B cell (primary cell): Measurements from ENCODE around the gene TLNRD1. TPM values are rescaled to one million over a fixed set of nuclear protein-coding genes. Genes with fewer than 3 reads are reported as not detected.

Source experiments
- ATAC-seq: fragments of 200-7000 bp; cut with Tn5 transposase; one replicate; pipeline ENCODE4 v1.10.0; 2021; ENCODE audit warnings: low read depth, mild to moderate bottlenecking, moderate number of reproducible peaks, moderate library complexity
- CTCF ChIA-PET: fragments of 350-600 bp; sonication (Branson Sonifier 250); formaldehyde crosslinking; loops from one replicate; lab custom pipeline; 2021; ENCODE audit warnings: antibody characterized with exemption, inconsistent platforms; lab: Charles Lee
- POLR2A ChIA-PET: fragments of 350-600 bp; sonication (Branson Sonifier 250); formaldehyde crosslinking; loops from one replicate; lab custom pipeline; 2021; ENCODE audit warnings: antibody characterized with exemption; lab: Charles Lee
- DNase-seq: peaks from one replicate; pipeline ENCODE4 v3.0.0; 2013
- H2AFZ ChIP-seq: 2 replicates; pipeline ENCODE4 v1.6.1; 2012; ENCODE audit warnings: mild to moderate bottlenecking, low read depth, low read length; ENCODE audit not compliant: insufficient read depth, poor library complexity, severe bottlenecking
- H3K27ac ChIP-seq, 2 donors: 1 replicate in 1 of 2; 2 replicates in 1 of 2; pipeline ENCODE4 v1.5.1; 2012 to 2013; ENCODE audit warnings: low read length in 2 of 2, mild to moderate bottlenecking in 2 of 2, moderate library complexity in 1 of 2
- H3K27me3 ChIP-seq, 4 experiments: fragments of 200-600 bp in 1 of 4; sonication (generic) in 1 of 4; replicated peaks in 1 of 4; 1 replicate in 2 of 4; 2 replicates in 2 of 4; pipeline versions ENCODE4 v1.6.1 to v1.7.0; 2013 to 2016; ENCODE audit warnings: low read length in 3 of 4, mild to moderate bottlenecking in 2 of 4, mixed read lengths in 1 of 4, moderate library complexity in 1 of 4; ENCODE audit not compliant: insufficient read depth in 4 of 4, control insufficient read depth in 3 of 4; ENCODE audit errors: control extremely low read depth in 1 of 4
- H3K36me3 ChIP-seq, 2 experiments: replicated peaks in 1 of 2; 1 replicate in 1 of 2; 2 replicates in 1 of 2; pipeline versions ENCODE4 v1.6.1 to v1.7.1; 2013; ENCODE audit warnings: low read length in 1 of 2; ENCODE audit not compliant: insufficient read depth in 2 of 2, control insufficient read depth in 1 of 2; ENCODE audit errors: control extremely low read depth in 1 of 2, extremely low read depth in 1 of 2
- H3K4me1 ChIP-seq, 2 donors: fragments of 200-600 bp in 1 of 2; sonication (generic) in 1 of 2; 1 replicate in 1 of 2; 2 replicates in 1 of 2; pipeline versions ENCODE4 v1.5.1 to v1.6.1; 2013 to 2017; ENCODE audit warnings: low read length in 2 of 2; ENCODE audit not compliant: control insufficient read depth in 2 of 2, insufficient read depth in 2 of 2
- H3K4me2 ChIP-seq: replicated peaks from 2 replicates; pipeline ENCODE3; 2012; ENCODE audit warnings: mild to moderate bottlenecking, low read depth, low read length; ENCODE audit not compliant: poor library complexity, severe bottlenecking
- H3K4me3 ChIP-seq, 5 experiments: fragments of 200-600 bp in 1 of 5; sonication (generic) in 1 of 5; 1 replicate in 3 of 5; 2 replicates in 2 of 5; pipeline versions ENCODE4 v1.5.1 to v1.7.0; 2011 to 2016; ENCODE audit warnings: low read length in 4 of 5, mild to moderate bottlenecking in 4 of 5, low read depth in 2 of 5, control low read depth in 1 of 5, moderate library complexity in 1 of 5; ENCODE audit not compliant: insufficient read depth in 1 of 5; ENCODE audit errors: control extremely low read depth in 1 of 5, extremely low read depth in 1 of 5
- H3K79me2 ChIP-seq: fragments of 200-600 bp; sonication (generic); one replicate; pipeline ENCODE4 v1.6.0; 2016; ENCODE audit warnings: low read length; ENCODE audit not compliant: control insufficient read depth, insufficient read depth
- H3K9ac ChIP-seq: fragments of 200-600 bp; sonication (generic); 2 replicates; pipeline ENCODE4 v1.6.1; 2017; ENCODE audit warnings: mild to moderate bottlenecking, low read length, moderate library complexity
- H3K9me3 ChIP-seq, 3 donors: one replicate each; pipeline versions ENCODE4 v1.6.1 to v1.7.1; 2013; ENCODE audit warnings: low read length in 2 of 3; ENCODE audit not compliant: control insufficient read depth in 2 of 3, insufficient read depth in 1 of 3; ENCODE audit errors: control extremely low read depth in 1 of 3
- H4K20me1 ChIP-seq: 2 replicates; pipeline ENCODE4 v1.6.0; 2012; ENCODE audit warnings: mild to moderate bottlenecking, low read length; ENCODE audit not compliant: insufficient read depth, control insufficient read depth, poor library complexity, severe bottlenecking
- H3K27ac Mint-ChIP-seq: one replicate; pipeline ENCODE4 v1.8.0; 2021; ENCODE audit warnings: mixed read lengths
- H3K27me3 Mint-ChIP-seq: one replicate; pipeline ENCODE4 v1.8.0; 2021; ENCODE audit warnings: mixed read lengths
- H3K4me1 Mint-ChIP-seq: one replicate; pipeline ENCODE4 v1.8.0; 2021; ENCODE audit warnings: mixed read lengths
- H3K4me3 Mint-ChIP-seq: one replicate; pipeline ENCODE4 v1.8.0; 2021; ENCODE audit warnings: mixed read lengths
- H3K9me3 Mint-ChIP-seq: one replicate; pipeline ENCODE4 v1.8.0; 2022; ENCODE audit warnings: mixed read lengths; ENCODE audit not compliant: insufficient read depth
- EZH2 ChIP-seq: IDR thresholded peaks from 2 replicates; pipeline ENCODE4 v1.6.1; 2012; ENCODE audit warnings: borderline replicate concordance, low read depth, mild to moderate bottlenecking, moderate library complexity, low read length; ENCODE audit not compliant: insufficient read depth, poor library complexity, severe bottlenecking
- WGBS: methylation state at CpG from one replicate; pipeline ENCODE4 v1.1.5; 2013; ENCODE audit warnings: missing lambda C conversion rate; ENCODE audit not compliant: insufficient coverage; 5-methylcytosine and 5-hydroxymethylcytosine counted together
- intact Hi-C: fragments of 100-400 bp; cut with micrococcal nuclease; formaldehyde crosslinking; loops from one replicate; pipeline ENCODE4 v1.10.0; 2022
- polyA plus RNA-seq: library from polyadenylated mRNA; depleted of rRNA; stranded (reverse); fragments of >200 nt; gene quantifications from 2 replicates; pipeline ENCODE4 v1.2.3, GENCODE V29; 2012
- total RNA-seq, 2 donors: library from RNA; stranded (reverse); fragments of 120-200 nt in 1 of 2; gene quantifications; 1 replicate in 1 of 2; 2 replicates in 1 of 2; pipeline versions ENCODE4 v1.2.3 to v1.2.4, GENCODE V29; 2013 to 2022
- TF ChIP-seq, protein P1 (sequence below): fragments of 200-600 bp; IDR thresholded peaks from one replicate; pipeline ENCODE4 v1.8.0; 2022; ENCODE audit warnings: antibody characterized with exemption, mild to moderate bottlenecking

Gene TLNRD1
- total and polyA plus RNA-seq, 2 donors (not counting 1 experiment from before 2014, with no cell fraction given): 11.4 to 26.7 TPM

DNA sequence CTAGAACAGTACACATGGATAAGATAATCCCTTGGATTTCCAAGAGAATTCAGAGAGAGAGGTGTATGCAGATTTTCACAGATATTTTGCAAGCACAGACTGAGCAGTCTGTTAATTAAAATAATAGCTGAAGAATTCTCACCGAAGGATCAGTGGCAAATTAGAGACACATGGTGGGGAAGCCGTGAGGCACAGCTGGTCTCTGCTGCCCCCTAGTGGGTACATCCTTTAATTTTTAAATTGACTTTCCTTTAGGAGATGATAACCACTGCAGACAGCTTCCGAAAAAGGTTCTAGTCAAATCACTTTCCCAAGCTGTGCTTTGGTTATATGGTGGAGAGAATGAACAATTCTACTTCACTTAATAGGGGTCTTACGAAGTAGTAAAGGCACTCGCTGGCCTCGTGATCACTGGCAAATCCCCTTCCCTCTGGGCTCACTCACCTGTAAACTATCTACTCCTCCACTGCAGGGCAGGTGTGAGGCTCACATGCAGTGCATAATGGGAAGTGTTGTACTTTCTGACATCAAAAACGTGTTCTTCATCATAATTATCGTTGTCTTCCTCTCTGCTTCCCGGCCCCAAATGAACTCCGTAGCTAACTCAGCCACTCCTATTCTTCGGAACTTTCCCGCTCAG, 30.6 kb upstream of the TLNRD1 start:
- H3K4me3 ChIP-seq: no peak overlapping the region
- H3K9ac ChIP-seq: no peak overlapping the region
- intact Hi-C loops: loop anchor here (1.0 to 5.0 kb wide), 2 partner anchors 31 to 193 kb away; partner anchors contain the start of gene CEMIP
- H3K4me3 Mint-ChIP-seq: no peak overlapping the region
- H3K4me2 ChIP-seq: no peak overlapping the region
- peaks cover 24% of the 10 kb centered on the region for H4K20me1 ChIP-seq
- H2AFZ ChIP-seq: no peak overlapping the region
- no peak for TF ChIP-seq EZH2
- TF ChIP-seq, protein P1, sequence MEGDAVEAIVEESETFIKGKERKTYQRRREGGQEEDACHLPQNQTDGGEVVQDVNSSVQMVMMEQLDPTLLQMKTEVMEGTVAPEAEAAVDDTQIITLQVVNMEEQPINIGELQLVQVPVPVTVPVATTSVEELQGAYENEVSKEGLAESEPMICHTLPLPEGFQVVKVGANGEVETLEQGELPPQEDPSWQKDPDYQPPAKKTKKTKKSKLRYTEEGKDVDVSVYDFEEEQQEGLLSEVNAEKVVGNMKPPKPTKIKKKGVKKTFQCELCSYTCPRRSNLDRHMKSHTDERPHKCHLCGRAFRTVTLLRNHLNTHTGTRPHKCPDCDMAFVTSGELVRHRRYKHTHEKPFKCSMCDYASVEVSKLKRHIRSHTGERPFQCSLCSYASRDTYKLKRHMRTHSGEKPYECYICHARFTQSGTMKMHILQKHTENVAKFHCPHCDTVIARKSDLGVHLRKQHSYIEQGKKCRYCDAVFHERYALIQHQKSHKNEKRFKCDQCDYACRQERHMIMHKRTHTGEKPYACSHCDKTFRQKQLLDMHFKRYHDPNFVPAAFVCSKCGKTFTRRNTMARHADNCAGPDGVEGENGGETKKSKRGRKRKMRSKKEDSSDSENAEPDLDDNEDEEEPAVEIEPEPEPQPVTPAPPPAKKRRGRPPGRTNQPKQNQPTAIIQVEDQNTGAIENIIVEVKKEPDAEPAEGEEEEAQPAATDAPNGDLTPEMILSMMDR: peak; percentile 95
- no peaks in the 10 kb centered on the region for H3K27me3 ChIP-seq
- peaks cover 26% of the 10 kb centered on the region for H3K79me2 ChIP-seq
- peak overlapping the region; percentile 26 for H3K27ac Mint-ChIP-seq
- ATAC-seq (no peak), DNase-seq (peak; percentile 75)
- no peaks in the 10 kb centered on the region for H3K4me1 ChIP-seq
- no peaks in the 10 kb centered on the region for H3K9me3 ChIP-seq
- H3K27me3 Mint-ChIP-seq: no peaks in the 10 kb centered on the region
- peaks cover 0 to 20% of the 10 kb centered on the region in 2 experiments for H3K36me3 ChIP-seq
- H3K27ac ChIP-seq: no peak overlapping the region
- H3K9me3 Mint-ChIP-seq: no peaks in the 10 kb centered on the region
- ChIA-PET POLR2A (interaction anchor here (1.1 kb wide), 1 partner anchor 32 kb away, joined by 3 read pairs; no protein-coding TSS in a partner anchor), CTCF (interaction anchor here (0.7 to 7.2 kb wide), 27 partner anchors 10 to 1631 kb away, joined by 3 to 102 read pairs (median 4); no protein-coding TSS in a partner anchor)
- WGBS: 80% methylated on average over 5 of the region's 12 CpGs
- peaks cover 7% of the 10 kb centered on the region for H3K4me1 Mint-ChIP-seq

DNA sequence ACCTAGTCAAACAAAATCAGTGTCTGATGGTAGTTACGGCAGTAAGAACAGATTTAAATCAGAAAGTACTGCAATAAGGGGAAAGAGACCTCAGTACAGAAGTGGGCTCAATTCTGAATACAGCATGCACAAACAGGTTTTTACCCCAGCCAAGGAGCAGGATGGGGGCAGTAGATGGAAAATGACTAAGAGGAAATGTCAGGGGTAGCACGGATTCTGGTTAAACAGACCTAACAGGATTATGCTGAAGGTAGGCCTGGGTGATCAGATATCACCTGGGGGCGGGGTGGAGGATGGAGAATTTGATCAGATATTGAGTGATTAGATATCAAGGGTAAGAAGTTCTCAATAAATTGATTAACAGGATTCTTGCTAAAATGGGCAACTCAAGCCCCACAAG, 30.1 kb upstream of the TLNRD1 start:
- no peak overlapping the region for H3K4me3 Mint-ChIP-seq
- Histone ChIP-seq H3K27ac (no peak overlapping the region), H3K4me2 (no peak overlapping the region), H3K9ac (no peak overlapping the region), H3K36me3 (peaks cover 0 to 20% of the 10 kb centered on the region in 2 experiments), H3K79me2 (peaks cover 32% of the 10 kb centered on the region), H3K4me3 (no peak overlapping the region), H3K27me3 (no peaks in the 10 kb centered on the region), H3K4me1 (no peaks in the 10 kb centered on the region), H4K20me1 (peaks cover 24% of the 10 kb centered on the region), H2AFZ (no peak overlapping the region), H3K9me3 (no peaks in the 10 kb centered on the region)
- no peak for DNase-seq
- no peaks in the 10 kb centered on the region for H3K9me3 Mint-ChIP-seq
- POLR2A ChIA-PET: no interaction called here
- WGBS: 93% methylated on average over 3 of the region's 3 CpGs
- H3K4me1 Mint-ChIP-seq: peaks cover 7% of the 10 kb centered on the region
- ATAC-seq: no peak
- no peaks in the 10 kb centered on the region for H3K27me3 Mint-ChIP-seq
- CTCF ChIA-PET: interaction anchor here (1.1 to 7.2 kb wide), 19 partner anchors 9 to 1631 kb away, joined by 3 to 102 read pairs (median 8); no protein-coding TSS in a partner anchor
- intact Hi-C loops: loop anchor here (1.0 to 5.0 kb wide), 2 partner anchors 31 to 193 kb away; partner anchors contain the start of gene CEMIP
- peak overlapping the region; percentile 20 for H3K27ac Mint-ChIP-seq
- TF ChIP-seq, protein P1: no peak
- no peak for TF ChIP-seq EZH2
